Right forelimb (tissue), 1 donor: ENCODE results near the gene OR7C2.
"Not testable (repeated sequence)": the region's sequence is repeated elsewhere in the genome, so short reads cannot be mapped to it uniquely, and the experiment has no call there.

Source experiments
- DNase-seq: peaks from one replicate; pipeline ENCODE4 v3.0.0-alpha.2; 2018

OR7C2 gene

GRCh38 chr19:14941189-14941588 is at the start of gene OR7C2:
TSS of gene OR7C2 (plus strand) at chr19:14941489. CDS start at chr19:14941489, 0 bp downstream.
- DNase-seq, result no peak

- DNase-seq, result no peak
These were observed 39.5 kb upstream of the OR7C2 start for GRCh38 chr19:14901675-14902260.

- no peak for DNase-seq
These were observed 34.6 kb upstream of the OR7C2 start for GRCh38 chr19:14906711-14907110.

DNA sequence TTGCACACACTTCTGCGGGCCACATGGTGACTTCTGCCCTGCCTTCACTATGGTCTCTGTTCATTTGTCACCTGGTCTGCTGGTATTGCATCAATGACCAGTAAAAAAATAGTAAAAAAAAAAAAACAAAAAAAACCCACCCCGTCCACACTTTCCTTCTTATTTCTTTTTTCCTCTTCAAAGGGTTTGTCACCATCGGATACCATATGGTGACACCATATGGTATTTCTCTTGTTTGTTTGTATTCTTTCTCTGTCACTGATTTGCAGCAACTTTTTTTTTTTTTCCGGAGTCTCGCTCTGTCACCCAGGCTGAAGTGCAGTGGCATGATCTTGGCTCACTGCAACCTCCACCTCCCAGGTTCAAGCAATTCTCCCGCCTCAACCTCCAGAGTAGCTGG is 26.2 kb upstream of the OR7C2 start:
- DNase-seq, result no peak

- DNase-seq, result no peak
These were observed 24.4 kb upstream of the OR7C2 start for GRCh38 chr19:14916848-14917247.

DNA sequence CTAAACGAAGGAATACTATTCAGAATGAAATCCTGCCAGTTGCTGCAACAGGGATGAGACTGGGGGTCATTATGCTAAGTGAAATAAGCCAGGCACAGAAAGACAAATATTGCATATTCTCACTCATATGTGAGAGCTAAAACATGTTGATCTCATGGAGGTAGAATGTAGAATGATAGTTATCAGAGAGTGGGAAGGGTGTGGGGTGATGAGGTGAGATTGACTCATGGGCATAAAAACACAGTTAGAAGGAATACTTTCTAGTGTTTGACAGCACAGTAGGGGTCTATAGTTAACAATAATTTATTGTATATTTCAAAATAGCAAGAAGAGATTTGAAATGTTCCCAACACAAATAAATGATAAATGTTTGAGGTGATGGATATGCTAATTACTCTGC is 7.8 kb upstream of the OR7C2 start:
- no peak for DNase-seq

- DNase-seq, result no peak
These were observed 1.0 kb upstream of the OR7C2 start for GRCh38 chr19:14940266-14940665.

DNA sequence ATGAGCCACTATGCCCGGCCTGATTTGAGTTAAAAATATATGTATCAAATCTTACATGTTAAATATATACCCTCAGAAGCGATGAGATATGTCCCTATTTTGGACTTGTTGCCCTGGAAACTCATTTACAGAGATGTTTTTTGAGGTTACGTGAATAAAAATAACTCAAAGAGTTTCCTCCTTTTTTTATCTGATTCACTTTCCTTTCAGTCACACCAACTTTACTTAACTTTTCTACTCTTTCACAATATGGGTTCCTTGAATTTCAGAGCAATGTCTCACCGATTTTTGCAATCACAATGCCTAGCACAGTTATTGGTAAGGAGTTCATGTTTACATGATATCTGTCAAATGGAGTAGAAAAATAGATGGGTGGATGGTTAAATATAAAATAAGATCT is 2.3 kb downstream of the OR7C2 start:
- DNase-seq, result no peak

DNA sequence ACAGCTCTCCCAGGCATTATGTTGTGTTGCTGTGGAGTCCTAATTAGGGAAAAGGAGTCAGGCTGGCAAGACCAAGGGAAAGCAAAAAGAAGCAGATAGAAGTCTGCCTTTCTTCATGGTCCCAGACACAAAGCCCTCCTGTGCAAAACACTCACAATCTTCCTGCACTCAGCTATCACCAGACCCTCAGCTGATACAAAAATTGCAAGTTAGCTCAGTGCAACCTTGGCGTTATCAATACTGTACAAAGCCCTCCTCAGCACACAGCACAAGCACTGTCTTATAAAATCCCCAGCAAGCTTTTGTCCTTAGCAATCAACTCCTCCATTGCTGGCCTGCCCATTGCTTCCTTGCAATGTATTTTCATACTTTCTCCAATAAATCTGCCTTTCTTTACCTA is 3.2 kb downstream of the OR7C2 start:
- no peak for DNase-seq

- DNase-seq, result not testable (repeated sequence)
These were observed 8.1 kb downstream of the OR7C2 start for GRCh38 chr19:14949413-14949812.

GRCh38 chr19:14949876-14950275 is 8.6 kb downstream of the OR7C2 start:
- no peak for DNase-seq

DNA sequence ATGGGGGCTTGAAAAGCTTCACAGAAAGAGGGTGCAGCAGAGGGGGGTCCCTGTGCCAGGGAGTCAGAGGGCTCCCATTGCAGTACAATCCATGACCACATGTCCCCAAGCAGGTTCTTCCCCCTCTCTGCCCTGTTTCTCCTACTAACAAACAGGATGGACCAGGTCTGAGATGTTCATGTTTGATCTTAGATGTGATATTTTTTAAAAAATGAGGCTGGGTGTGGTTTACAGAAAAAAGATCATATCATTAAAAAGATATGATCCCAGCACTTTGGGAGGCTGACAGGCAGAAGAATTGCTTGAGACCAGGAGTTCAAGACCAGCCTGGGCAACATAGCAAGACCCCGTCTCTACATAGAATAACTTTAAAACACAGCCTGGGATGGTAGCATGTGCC is 9.1 kb downstream of the OR7C2 start:
- no peak for DNase-seq

DNA sequence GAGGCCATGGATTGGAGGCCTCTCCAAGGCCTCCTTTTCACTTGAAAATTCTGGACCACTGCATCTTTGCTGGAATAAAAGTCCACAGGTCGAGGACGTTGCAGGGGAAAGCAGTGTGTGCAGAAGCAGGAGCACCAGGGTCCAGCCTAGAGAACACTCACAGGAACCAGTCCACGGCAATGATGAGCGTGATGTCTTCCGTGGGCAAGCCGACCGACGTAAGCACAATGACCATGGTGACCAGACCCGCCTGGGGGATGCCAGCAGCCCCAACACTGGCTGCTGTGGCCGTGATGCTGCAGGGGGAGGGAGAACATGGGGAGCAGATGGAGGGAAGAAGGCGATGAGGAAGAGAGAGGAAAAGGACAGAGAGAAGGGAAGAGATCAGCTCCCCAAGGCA is 11.5 kb downstream of the OR7C2 start:
- no peak for DNase-seq

DNA sequence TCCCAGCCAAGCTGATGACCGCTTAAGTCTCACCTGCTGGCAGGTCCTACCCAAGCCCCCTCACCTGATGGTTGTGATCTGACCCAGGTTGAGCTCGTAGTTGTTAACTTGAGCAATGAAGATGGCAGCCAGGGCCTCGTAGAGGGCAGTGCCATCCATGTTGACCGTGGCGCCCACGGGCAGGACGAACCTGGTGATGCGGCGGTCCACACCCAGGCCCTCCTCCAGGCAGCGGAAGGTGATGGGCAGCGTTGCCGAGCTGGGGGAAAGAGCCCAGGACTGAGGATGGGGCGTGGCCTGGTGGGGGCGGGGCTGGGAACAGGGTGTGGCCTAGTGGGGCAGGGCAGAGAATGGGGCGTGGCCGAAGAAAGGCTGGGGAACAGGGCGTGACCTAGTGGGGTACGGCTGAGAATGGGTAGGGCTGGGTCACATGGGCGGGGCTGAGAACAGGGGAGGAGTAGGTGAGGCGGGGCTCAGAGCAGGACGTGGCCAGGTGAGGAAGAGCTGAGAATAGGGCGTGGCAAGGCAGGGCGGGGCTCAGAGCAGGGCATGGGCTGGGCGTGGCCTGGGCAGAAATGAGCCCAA is 12.9 kb downstream of the OR7C2 start:
- DNase-seq, result no peak

DNA sequence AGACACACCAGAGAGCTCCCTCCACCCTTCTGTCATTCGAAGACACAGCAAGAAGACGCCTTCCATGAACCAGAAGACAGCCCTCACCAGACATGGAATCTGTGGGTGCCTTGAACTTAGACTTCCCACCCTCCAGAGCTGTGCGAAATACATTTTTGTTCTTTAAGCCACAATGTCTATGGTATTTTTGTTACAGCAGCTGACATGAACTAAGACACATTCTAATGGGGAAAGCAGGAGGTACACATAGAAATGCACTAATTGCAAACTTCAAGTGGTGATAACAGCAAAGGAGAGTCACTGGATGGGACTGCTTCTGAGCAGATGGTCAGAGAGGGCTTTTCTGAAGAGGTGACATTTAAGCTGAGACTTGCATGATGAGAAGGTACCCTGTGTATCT is 16.2 kb downstream of the OR7C2 start:
- no peak for DNase-seq

DNA sequence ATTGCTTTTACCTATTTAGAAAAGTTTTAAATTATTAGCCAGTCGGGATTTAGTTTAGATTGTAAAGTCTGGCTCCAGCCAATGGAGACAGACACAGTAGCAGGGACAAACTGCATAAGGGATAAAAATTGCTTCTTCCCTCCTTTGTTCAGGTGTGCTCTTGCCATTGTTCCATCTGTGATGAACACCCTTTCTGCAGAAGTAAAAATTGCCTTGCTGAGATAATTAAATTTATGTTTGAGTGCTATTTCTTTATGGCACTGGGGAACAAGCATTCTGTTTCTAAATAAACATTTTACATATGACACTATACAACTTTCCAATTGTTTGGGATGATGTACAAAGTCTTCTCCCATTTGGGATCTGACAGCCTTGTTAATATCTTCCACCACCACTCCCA is 18.0 kb downstream of the OR7C2 start:
- no peak for DNase-seq

- no peak for DNase-seq
These were observed 20.8 kb downstream of the OR7C2 start for GRCh38 chr19:14961956-14962685.

DNA sequence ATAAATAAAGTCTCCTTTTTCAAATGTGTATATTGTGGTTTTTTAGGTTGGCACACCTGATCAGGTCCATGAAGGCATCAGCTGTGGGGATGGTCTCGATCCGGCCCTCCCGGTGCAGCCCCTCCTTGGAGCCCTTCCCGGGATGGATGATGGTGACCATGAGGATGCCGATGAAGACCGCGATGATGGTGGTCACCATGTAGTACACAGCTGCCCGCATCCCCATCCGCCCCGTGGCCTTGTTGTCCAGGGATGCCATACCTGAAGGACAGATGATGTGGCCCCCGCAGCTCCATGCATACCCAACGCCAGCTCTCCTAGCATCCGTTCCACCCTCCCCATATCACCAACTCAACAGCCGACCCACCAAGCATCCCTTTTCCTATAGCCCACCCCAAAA is 27.0 kb downstream of the OR7C2 start:
- no peak for DNase-seq

DNA sequence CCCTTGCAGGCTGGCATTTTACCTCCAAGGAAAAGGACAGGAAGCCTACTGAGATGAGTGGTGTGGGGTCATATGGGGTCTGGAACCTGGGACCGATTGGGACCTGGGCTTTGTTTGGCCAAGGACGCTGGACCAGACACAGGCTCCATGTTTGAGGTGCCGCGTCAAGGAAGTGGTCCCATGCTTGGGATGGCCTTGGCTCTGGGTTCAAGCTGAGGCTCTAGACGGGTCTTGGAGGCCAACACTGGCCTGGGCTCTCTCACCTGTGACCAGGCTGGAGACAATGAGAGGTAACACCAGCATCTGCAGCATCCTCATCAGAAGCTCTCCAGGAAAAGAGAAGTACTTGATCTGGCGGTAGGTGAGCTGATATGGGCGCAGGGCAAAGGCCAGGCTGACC is 30.2 kb downstream of the OR7C2 start:
- DNase-seq, result no peak

GRCh38 chr19:14972676-14973075 is 31.4 kb downstream of the OR7C2 start:
- no peak for DNase-seq

DNA sequence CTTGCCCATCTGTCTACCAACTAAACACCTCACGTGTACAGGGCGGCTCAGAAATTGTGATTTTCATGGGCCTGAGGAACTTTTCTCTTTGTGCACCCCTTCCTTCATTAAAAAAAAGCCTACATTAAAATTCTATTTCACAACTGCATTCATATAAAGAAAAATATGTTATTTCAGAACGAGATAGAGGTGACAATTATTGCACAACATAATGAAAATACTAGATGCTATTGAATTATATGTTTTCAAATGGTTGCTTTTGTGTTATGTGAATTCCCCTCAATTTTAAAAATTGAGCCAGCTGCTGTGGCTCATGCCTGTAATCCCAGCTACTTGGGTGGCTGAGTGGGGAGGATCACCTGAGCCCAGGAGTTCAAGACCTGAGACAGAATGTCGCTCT is 33.2 kb downstream of the OR7C2 start:
- no peak for DNase-seq

DNA sequence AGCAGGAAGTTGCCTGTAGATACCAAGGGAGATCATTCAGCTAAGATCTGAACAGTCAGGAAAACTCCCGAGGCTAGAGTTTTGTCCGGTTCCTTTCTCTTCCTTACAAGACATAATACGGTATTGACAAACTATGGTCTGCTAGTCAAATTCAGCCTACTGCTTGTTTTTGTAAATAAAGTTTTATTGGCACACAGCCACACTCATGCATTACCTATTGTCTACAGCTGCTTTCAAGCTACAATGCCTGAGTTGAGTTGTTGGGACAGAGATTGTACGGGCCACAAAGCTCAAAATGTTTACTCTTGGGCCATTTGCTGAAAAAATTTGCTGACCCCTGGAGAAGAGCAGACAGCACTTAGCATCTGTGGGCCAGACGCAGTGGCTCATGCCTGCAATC is 35.8 kb downstream of the OR7C2 start:
- DNase-seq, result no peak

GRCh38 chr19:14978161-14978776 is 37.0 kb downstream of the OR7C2 start:
- no peak for DNase-seq
